Activated CD4-positive, alpha-beta T cell treated with anti-CD3 and anti-CD28 coated beads, Interleukin-2, amount 50 U/mL, for 24 hours (primary cell): ENCODE measurements around the gene SDR42E1.
"Not testable (repeated sequence)": the region's sequence is repeated elsewhere in the genome, so short reads cannot be mapped to it uniquely, and the experiment has no call there.

ENCODE experiments used
- DNase-seq, 2 donors: peaks; one replicate each; pipeline ENCODE4 v3.0.0-alpha.2; 2020; ENCODE audit warnings: low read depth in 1 of 2, low spot score in 1 of 2

The SDR42E1 gene

GRCh38 chr16:82005027-82005830 is 6.0 kb downstream of the SDR42E1 start:
- DNase-seq = no peak

DNA sequence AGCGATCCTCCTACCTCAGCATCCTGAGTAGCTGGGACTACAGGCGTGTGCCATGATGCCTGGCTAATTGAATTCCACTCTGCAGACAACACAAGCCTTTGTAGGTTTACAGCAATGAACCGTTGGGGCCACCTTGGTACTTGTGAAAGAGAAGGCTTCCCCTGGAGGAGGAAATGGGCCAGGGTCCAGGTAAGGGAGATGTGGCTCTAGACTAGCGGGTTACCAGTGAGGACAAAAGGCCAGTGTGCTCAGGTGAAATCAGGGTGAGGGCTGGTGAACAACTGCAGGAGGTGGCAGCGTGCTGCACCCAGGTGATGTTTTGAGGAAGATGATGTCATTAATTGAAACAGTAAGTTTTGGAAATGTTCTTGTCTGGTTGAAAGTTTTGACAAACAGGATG is 6.7 kb downstream of the SDR42E1 start:
- DNase-seq = no peak

- DNase-seq = no peak
These were observed 8.4 kb downstream of the SDR42E1 start for GRCh38 chr16:82002831-82003230.

DNA sequence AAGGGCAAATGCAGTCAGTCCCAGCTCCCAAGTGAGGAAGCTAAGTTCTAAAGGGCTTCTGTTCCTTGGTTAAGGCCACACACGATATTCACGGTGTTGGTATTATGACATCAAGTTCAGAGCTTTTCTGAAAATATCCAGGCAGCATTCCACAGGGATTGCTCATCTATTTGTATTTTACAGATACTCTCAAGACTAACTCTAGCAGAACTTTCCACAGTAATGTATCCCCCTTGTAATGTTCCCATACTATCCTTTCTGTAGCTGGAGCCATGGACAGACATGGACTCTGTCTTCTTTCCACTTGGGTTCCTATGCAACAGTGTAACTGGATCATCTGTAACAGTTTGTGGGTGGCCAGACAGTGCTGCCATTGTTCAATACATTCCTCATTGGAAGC is 13.5 kb downstream of the SDR42E1 start:
- DNase-seq = no peak

DNA sequence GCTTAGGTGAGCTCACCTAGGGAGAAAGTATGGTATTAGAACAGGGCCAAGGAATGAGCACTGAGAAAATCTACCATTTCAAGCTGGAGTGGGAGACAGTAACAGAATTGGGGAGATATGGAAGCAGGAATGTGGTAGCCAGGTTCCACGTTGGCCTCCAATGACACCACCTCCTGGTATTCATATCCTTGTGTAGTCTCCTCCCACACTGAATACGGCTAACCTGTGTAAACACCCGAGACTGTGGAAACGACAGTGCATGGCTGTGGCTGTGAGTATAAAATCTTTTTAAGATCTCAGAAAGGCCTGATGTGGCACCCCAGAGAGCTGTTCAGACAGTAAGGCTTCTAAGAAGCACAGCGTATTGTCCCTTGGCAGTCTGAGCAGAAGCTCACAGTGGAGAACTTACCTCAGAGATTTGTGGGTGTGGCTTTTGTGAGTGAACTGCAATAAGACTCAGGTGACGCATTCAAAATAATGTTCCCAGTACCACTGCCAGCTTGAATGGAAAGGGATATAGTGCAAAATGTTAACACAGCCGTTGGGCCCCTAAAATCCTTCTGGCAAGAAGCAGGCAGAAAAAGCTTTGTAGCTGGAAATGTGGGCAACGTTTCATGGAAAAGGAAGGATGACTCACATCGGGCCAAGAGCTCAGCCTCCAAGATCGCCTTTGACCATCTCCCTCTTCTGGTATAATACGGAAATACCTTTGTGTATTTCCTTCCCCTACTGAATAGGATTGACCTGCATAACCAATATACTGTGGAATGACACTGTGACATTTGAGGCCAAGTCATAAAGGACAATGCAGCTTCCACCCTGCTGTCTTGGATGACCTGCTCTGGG is 14.4 kb downstream of the SDR42E1 start:
- no peak for DNase-seq

- no peak for DNase-seq
These were observed 15.6 kb downstream of the SDR42E1 start for GRCh38 chr16:81995651-81996050.

DNA sequence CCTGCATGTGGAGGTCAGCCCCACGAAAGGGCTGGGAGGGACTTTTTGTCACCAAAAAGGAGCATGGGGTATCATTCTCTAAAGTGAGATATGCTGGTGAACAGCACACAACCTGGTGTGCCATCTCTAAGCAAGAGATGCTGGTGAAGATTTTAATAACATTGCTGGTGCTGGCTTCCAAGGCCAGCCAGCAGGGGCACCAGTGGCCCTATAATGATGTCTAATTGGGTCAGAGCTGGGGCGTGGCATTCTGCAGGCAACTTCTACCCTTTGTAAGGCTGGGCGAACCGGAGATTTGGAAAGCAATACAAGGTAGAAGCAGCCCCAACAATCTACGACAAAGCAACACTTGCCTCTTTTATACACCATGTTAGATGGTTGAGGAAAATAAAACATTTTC is 16.8 kb downstream of the SDR42E1 start:
- DNase-seq = no peak

DNA sequence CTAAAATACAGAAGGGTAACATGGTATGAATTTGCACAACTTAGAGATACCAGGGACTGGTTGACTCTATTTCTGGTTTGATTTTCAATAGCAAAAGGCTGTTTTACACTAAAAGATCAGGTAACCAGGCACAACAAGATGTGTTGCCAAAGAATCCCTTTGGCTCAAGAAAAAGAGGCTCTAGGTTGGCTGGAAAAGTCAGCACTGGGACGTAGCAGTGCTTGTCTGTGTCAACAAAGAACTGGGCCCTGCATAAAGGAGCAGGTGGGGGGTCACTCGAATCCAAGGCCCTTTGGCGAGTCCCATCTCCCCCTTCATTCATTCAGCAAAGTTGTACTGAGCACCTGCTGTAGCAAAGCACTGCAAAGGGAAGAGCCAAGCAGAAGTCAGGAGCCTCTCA is 18.4 kb downstream of the SDR42E1 start:
- DNase-seq = no peak

GRCh38 chr16:81987706-81988105 is 23.6 kb downstream of the SDR42E1 start:
- no peak for DNase-seq

- DNase-seq = no peak
These were observed 24.1 kb downstream of the SDR42E1 start for GRCh38 chr16:81987121-81987520.

- not testable (repeated sequence) for DNase-seq
These were observed 33.8 kb downstream of the SDR42E1 start for GRCh38 chr16:81977335-81977942.

DNA sequence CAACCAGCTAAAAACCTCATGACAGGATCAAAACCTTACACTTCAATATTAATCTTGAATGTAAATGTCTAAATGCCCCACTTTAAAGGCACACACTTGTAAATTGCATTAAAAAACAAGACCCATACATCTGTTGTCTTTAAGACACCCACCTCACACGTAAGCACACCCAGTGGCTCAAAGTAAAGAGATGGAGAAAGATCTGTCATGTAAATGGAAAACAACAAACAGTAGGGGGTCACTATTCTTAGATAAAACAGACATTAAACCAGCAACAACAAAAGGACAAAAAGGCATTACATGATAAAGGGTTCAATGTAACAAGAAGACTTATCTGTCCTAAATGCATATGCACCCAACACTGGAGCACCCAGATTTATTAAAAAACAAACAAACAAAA is 35.6 kb downstream of the SDR42E1 start:
- DNase-seq = no peak

- no peak for DNase-seq
These were observed 37.5 kb downstream of the SDR42E1 start for GRCh38 chr16:81973737-81974136.

GRCh38 chr16:81971853-81972252 is 39.4 kb downstream of the SDR42E1 start:
- no peak for DNase-seq

- no peak for DNase-seq
These were observed 43.9 kb downstream of the SDR42E1 start for GRCh38 chr16:81967358-81967757.

DNA sequence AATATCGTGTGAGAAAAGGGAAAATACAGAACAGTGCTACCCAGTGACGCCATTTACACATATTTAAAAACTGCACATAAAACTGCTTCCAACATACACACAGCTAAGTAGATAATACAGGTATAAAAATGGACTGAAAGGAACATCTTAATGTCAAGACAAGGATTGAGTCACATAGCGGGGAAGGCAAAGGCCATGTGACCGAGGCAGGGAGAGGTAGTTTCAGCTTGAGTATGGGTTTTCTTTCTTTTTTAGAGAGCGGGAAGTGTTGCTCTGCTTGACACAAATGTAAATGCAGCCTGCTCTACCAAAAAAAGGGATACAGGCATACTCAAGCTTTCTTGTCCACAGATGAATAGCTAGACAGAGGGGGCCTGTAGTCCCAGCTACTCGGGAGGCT is 46.5 kb downstream of the SDR42E1 start:
- no peak for DNase-seq

GRCh38 chr16:81956213-81956948 is 54.9 kb downstream of the SDR42E1 start:
- DNase-seq = no peak

DNA sequence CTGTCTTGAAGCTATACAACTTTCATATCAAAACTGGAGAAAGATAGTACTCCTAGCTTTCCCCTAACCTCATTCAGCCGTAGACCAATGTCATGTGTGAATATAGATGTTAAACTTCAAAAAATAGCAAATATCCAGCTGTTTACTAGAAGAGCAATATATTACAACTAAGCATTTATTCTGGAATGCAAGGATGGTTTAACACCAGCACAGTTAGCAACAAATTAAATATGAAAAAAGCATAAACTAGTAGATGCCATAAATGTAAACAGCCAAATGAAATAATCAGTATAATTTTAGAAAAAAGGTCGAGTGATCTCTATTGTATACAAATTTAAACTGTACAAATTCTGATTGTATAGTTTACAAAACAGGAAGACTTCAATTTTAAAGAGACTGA is 59.7 kb downstream of the SDR42E1 start:
- no peak for DNase-seq

DNA sequence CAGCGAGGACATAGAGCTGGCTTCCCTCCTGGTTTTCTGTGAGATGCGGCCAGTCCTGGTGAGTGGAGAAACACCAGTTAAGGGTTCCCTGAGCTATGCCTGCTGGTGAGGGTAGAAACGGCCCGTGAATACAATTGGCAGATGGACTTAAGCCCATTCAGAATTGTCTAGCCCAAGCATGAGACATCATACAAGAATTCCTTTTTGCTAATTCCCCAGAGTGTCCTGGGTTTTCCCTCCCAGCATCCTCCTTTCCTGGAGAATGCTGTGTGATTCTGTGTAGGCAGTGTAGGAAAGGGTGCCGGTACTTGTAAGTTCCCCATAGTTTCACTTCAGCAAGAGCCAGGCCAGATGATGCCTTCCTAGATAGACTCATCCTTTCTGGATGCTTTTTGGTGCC is 65.1 kb downstream of the SDR42E1 start:
- no peak for DNase-seq

DNA sequence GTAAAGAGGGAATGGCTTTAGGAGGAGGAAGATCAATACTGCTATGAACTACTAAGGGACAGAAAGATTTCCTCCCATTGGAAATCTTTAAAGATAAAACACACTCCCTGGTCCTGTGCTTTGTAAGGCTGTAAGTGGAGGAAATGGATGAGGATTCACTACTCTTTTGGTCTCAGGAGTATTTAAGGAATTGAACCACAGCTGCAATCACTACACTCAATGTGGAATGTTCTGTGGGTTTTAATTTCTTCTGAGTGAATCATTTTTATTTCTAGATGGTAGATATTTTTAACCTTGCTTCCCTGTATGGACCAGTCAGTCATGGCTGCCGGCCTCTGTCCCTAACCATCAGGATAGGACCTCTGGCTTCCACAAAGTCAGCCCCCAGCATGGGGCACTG is 65.6 kb downstream of the SDR42E1 start:
- no peak for DNase-seq

GRCh38 chr16:81942007-81942601 is 69.2 kb downstream of the SDR42E1 start:
- DNase-seq = no peak
